ENCODE results near the gene CATSPERB. TPM values are rescaled to one million over a fixed set of nuclear protein-coding genes. Genes with fewer than 3 reads are reported as not detected.

CATSPERB gene
- total RNA-seq, 2 donors from 2014 or later: 1.2 to 2.3 TPM

DNA sequence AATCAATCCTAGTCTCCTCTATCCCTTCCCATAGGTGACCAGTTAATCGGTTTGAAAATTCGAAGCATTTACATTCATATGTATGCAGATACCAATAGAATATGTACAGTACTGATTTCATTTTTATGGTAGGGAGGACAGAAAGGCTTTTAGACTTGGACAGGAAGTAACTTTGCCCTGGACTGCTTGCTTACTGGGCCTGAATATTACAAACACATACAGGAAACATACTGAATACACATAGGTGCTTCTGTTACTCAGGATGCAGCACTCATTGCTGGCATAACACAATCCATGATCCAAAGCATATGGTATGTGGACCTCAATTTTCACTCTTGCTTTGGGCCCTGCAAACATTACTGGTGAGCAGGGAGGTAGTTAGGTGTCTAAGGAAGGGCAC, 71.1 kb downstream of the CATSPERB start:
- no peaks in the 10 kb centered on the region for H3K9me3 ChIP-seq
- no peak for TF ChIP-seq POLR2A (IDR thresholded peaks at IDR 0.05)
- no peak overlapping the region for H3K4me3 ChIP-seq
- 81% methylated on average over 2 of the region's 2 CpGs for WGBS
- no peaks in the 10 kb centered on the region for H3K4me1 ChIP-seq (replicated peaks)
- no peaks in the 10 kb centered on the region for H3K36me3 ChIP-seq
- no peaks in the 10 kb centered on the region for H3K27me3 ChIP-seq (replicated peaks; ENCODE audit: insufficient read depth)
- no peak overlapping the region for H3K27ac ChIP-seq
- DNase-seq (ENCODE audit: low spot score): no peak
- intact Hi-C loops (cut with DNase I): no loop called here

DNA sequence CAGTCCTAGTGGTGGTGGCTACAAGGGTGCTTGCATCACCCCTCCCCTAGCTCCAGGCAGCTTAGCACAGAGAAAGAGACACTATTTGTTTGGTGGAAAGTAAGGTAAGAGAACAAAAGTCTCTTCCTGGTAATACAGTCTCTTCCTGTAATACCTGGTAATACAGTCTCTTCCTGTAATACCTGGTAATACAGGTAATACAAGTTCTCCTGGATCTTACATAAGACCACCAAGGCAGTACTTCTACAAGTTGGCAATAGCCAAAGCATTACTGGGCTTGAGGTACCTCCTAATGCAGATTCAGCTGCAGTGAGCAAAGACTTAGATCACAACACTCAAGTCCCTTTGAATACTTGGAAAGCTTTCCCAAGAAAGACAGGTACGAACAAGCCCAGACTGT, 77.0 kb downstream of the CATSPERB start:
- Histone ChIP-seq H3K4me1 (replicated peaks) (no peaks in the 10 kb centered on the region), H3K9me3 (no peaks in the 10 kb centered on the region), H3K27ac (no peak overlapping the region), H3K36me3 (no peaks in the 10 kb centered on the region), H3K4me3 (no peak overlapping the region), H3K27me3 (replicated peaks; ENCODE audit: insufficient read depth) (no peaks in the 10 kb centered on the region)
- intact Hi-C loops (cut with DNase I): loop anchor here (10.0 kb wide), 1 partner anchor 340 kb away; no protein-coding TSS in a partner anchor
- DNase-seq (ENCODE audit: low spot score): peak; percentile 6
- peak; percentile 12 for TF ChIP-seq POLR2AphosphoS5 (IDR thresholded peaks at IDR 0.05)
- TF ChIP-seq, protein P1, sequence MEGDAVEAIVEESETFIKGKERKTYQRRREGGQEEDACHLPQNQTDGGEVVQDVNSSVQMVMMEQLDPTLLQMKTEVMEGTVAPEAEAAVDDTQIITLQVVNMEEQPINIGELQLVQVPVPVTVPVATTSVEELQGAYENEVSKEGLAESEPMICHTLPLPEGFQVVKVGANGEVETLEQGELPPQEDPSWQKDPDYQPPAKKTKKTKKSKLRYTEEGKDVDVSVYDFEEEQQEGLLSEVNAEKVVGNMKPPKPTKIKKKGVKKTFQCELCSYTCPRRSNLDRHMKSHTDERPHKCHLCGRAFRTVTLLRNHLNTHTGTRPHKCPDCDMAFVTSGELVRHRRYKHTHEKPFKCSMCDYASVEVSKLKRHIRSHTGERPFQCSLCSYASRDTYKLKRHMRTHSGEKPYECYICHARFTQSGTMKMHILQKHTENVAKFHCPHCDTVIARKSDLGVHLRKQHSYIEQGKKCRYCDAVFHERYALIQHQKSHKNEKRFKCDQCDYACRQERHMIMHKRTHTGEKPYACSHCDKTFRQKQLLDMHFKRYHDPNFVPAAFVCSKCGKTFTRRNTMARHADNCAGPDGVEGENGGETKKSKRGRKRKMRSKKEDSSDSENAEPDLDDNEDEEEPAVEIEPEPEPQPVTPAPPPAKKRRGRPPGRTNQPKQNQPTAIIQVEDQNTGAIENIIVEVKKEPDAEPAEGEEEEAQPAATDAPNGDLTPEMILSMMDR (IDR thresholded peaks at IDR 0.05): no peak
- WGBS: 31% methylated on average over 1 of the region's 1 CpG

DNA sequence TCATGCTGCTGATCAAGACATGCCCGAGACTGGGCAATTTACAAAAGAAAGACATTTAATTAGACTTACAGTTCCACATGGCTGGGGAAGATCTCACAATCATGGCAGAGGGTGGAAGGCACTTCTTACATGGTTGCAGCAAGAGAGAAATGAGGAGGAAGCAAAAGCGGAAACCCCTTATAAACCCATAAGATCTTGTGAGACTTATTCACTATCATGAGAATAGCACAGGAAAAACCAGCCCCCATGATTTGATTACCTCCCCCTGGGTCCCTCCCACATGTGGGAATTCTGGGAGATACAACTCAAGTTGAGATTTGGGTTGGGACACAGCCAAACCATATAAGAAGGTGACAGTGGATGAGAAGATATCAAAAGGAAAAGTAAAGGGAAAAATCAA, 78.4 kb downstream of the CATSPERB start:
- H3K27ac ChIP-seq: no peak overlapping the region
- H3K36me3 ChIP-seq: no peaks in the 10 kb centered on the region
- no peaks in the 10 kb centered on the region for H3K4me1 ChIP-seq (replicated peaks)
- WGBS: 90% methylated on average over 2 of the region's 2 CpGs
- no peaks in the 10 kb centered on the region for H3K9me3 ChIP-seq
- DNase-seq (ENCODE audit: low spot score): no peak
- no peak for TF ChIP-seq POLR2A (IDR thresholded peaks at IDR 0.05)
- TF ChIP-seq, protein P1 (IDR thresholded peaks at IDR 0.05): no peak
- no peak for TF ChIP-seq POLR2AphosphoS5 (IDR thresholded peaks at IDR 0.05)
- no peaks in the 10 kb centered on the region for H3K27me3 ChIP-seq (replicated peaks; ENCODE audit: insufficient read depth)
- no peak overlapping the region for H3K4me3 ChIP-seq
- intact Hi-C loops (cut with DNase I): loop anchor here (10.0 kb wide), 1 partner anchor 341 kb away; no protein-coding TSS in a partner anchor

DNA sequence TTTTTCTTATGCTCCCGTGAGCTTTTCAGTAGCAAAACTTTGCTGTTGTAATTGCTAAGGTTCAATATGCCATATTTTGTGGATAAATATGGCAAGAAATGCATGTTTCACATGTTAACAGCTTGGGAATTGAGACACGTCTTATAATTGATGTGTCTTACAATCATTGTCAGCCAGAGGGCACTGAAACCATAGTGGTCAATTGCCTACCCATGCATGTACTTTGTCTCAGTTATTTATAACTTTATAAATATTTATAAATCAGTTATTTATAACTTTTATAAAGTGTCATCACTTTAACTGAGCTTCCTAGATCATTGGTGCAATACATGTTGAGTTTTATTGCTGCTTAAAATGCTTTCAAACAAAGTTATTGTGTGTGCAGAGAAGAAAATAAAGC, 82.0 kb downstream of the CATSPERB start:
- no peak overlapping the region for H3K4me3 ChIP-seq
- intact Hi-C loops (cut with DNase I): loop anchor here (10.0 kb wide), 1 partner anchor 345 kb away; no protein-coding TSS in a partner anchor
- 41% methylated on average over 2 of the region's 2 CpGs for WGBS

DNA sequence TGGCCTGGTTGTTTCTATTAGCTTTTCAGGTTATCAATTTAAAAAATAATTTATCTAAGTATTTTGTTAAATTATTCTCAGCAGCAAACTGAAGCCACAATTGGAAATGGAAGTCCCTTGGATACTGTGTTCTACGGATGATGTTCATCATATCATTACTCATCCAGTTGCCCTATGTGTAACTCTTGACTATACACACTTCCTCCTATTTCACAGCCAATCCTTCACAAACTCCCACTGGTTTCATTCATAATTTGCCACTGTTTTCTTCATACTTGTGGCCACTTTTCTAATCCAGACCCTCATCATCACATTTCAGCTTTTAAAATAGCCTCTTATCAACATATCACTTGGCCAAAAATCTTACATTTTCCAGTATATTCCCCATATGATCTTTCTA, 84.0 kb downstream of the CATSPERB start:
- H3K4me1 ChIP-seq (replicated peaks): no peaks in the 10 kb centered on the region
- WGBS: 97% methylated on average over 1 of the region's 1 CpG
- H3K27me3 ChIP-seq (replicated peaks; ENCODE audit: insufficient read depth): no peaks in the 10 kb centered on the region
- H3K36me3 ChIP-seq: no peaks in the 10 kb centered on the region
- intact Hi-C loops (cut with DNase I): no loop called here
- H3K4me3 ChIP-seq: no peak overlapping the region
- H3K27ac ChIP-seq: no peak overlapping the region
- no peak for DNase-seq (ENCODE audit: low spot score)
- TF ChIP-seq, protein P1 (IDR thresholded peaks at IDR 0.05): no peak
- no peak for TF ChIP-seq POLR2A (IDR thresholded peaks at IDR 0.05)
- no peak for TF ChIP-seq POLR2AphosphoS5 (IDR thresholded peaks at IDR 0.05)
- H3K9me3 ChIP-seq: no peaks in the 10 kb centered on the region

More for the DNA sequence above, 82.0 kb downstream of the CATSPERB start:
- H3K4me1 ChIP-seq (replicated peaks): no peaks in the 10 kb centered on the region
- no peaks in the 10 kb centered on the region for H3K9me3 ChIP-seq
- H3K27ac ChIP-seq: no peak overlapping the region
- no peaks in the 10 kb centered on the region for H3K36me3 ChIP-seq
- TF ChIP-seq, protein P1 (IDR thresholded peaks at IDR 0.05): peak; percentile 44 to 84 (median 58)
- no peak for TF ChIP-seq POLR2A (IDR thresholded peaks at IDR 0.05)
- peak; percentile 11 for TF ChIP-seq POLR2AphosphoS5 (IDR thresholded peaks at IDR 0.05)
- H3K27me3 ChIP-seq (replicated peaks; ENCODE audit: insufficient read depth): no peaks in the 10 kb centered on the region
- DNase-seq (ENCODE audit: low spot score): peak; percentile 32
